ENCODE data around the gene ELF4. TPM values are rescaled to one million over a fixed set of nuclear protein-coding genes. Genes with fewer than 3 reads are reported as not detected.

The ELF4 gene
- total and polyA plus RNA-seq, 9 of the 15 experiments (the other 6 are each of a cell fraction or from before 2014, with no cell fraction given), result 5.9 to 55.8 (median 25.2) TPM

DNA sequence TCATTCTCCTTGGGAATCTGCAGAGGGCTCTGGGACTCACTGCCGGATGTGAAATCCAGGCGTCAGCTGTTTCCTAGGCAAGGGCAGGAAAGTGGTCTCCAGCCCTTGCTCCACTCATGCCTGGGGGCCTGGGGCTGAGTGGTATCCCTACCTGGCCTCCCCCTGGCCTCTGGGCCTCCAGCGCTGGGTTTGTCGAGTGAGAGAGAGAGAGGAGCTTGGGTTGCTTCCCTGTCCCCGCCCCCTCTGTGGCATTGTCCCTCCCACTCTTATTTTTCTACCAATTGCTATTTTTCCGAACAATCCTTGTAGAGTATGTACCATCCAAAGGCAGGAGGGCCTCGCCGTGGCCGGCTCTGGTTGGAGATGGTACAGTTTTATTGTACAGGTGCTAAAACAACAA, 53.1 kb downstream of the ELF4 start:
- Histone ChIP-seq H3K4me1 (replicated peaks in 1 of 2; ENCODE audit: control insufficient read depth in 2 of 2, insufficient read depth in 2 of 2, low read length in 2 of 2) (peaks cover 2 to 23% of the 10 kb centered on the region in 2 experiments; a peak in 4 of 5 replicates), H3K4me3 (no peak overlapping the region), H3K9ac (ENCODE audit: insufficient read depth in 1 of 2, low read depth in 2 of 2, low read length in 2 of 2) (no peak overlapping the region), H3K36me3 (ENCODE audit: control insufficient read depth, insufficient read depth, low read length) (peaks cover 35% of the 10 kb centered on the region; the same call in 2 of the 3 replicates), H4K20me1 (replicated peaks; ENCODE audit: control insufficient read depth, insufficient read depth, low read length) (no peaks in the 10 kb centered on the region), H3K79me2 (ENCODE audit: control insufficient read depth, insufficient read depth, low read length) (no peaks in the 10 kb centered on the region), H2AFZ (ENCODE audit: low read depth, low read length) (no peak overlapping the region), H3K27me3 (ENCODE audit: control insufficient read depth in 2 of 2, insufficient read depth in 2 of 2, low read length in 2 of 2) (no peaks in the 10 kb centered on the region), H3K4me2 (ENCODE audit: insufficient read depth, low read length) (no peak overlapping the region), H3K9me3 (replicated peaks; ENCODE audit: control insufficient read depth, insufficient read depth, low read depth, low read length) (no peaks in the 10 kb centered on the region), H3K9me1 (ENCODE audit: control insufficient read depth, insufficient read depth, low read length) (no peaks in the 10 kb centered on the region), H3K27ac (ENCODE audit: extremely low read depth, low read depth, low read length) (no peak overlapping the region)
- no TSS peak for BruUV-seq (replicated peaks)
- intact Hi-C loops (cut with micrococcal nuclease), result no loop called here
- DNase-seq (ENCODE audit: extremely low read depth in 1 of 4, low spot score in 3 of 4), result no peak
- no peak for FAIRE-seq
- ATAC-seq, result no peak
- in situ Hi-C loops (cut with MboI), result no loop called here
- 71% methylated on average over 7 of the region's 9 CpGs for WGBS (ENCODE audit: insufficient coverage, low coverage, missing lambda C conversion rate)
- ChIA-PET POLR2A (interaction anchor here (1.3 kb wide), 1 partner anchor 33 kb away, joined by 4 read pairs; no protein-coding TSS in a partner anchor), CTCF (ENCODE audit: low intra/inter-chr PET ratio) (no interaction called here)
- TF ChIP-seq NR1H2 (CRISPR knock-in tag; IDR thresholded peaks at IDR 0.05) (no peak), TRIM24 (IDR thresholded peaks at IDR 0.05) (no peak), ZNF551 (CRISPR knock-in tag; IDR thresholded peaks at IDR 0.05) (no peak), SIRT6 (IDR thresholded peaks at IDR 0.05; ENCODE audit: low read depth, low read length) (no peak)
- TF ChIP-seq, protein P1, sequence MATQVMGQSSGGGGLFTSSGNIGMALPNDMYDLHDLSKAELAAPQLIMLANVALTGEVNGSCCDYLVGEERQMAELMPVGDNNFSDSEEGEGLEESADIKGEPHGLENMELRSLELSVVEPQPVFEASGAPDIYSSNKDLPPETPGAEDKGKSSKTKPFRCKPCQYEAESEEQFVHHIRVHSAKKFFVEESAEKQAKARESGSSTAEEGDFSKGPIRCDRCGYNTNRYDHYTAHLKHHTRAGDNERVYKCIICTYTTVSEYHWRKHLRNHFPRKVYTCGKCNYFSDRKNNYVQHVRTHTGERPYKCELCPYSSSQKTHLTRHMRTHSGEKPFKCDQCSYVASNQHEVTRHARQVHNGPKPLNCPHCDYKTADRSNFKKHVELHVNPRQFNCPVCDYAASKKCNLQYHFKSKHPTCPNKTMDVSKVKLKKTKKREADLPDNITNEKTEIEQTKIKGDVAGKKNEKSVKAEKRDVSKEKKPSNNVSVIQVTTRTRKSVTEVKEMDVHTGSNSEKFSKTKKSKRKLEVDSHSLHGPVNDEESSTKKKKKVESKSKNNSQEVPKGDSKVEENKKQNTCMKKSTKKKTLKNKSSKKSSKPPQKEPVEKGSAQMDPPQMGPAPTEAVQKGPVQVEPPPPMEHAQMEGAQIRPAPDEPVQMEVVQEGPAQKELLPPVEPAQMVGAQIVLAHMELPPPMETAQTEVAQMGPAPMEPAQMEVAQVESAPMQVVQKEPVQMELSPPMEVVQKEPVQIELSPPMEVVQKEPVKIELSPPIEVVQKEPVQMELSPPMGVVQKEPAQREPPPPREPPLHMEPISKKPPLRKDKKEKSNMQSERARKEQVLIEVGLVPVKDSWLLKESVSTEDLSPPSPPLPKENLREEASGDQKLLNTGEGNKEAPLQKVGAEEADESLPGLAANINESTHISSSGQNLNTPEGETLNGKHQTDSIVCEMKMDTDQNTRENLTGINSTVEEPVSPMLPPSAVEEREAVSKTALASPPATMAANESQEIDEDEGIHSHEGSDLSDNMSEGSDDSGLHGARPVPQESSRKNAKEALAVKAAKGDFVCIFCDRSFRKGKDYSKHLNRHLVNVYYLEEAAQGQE (IDR thresholded peaks at IDR 0.05; ENCODE audit: borderline replicate concordance), result no peak
- TF ChIP-seq, protein P1 (CRISPR knock-in tag; IDR thresholded peaks at IDR 0.05; ENCODE audit: low read depth), result no peak
- TF ChIP-seq, protein P2, sequence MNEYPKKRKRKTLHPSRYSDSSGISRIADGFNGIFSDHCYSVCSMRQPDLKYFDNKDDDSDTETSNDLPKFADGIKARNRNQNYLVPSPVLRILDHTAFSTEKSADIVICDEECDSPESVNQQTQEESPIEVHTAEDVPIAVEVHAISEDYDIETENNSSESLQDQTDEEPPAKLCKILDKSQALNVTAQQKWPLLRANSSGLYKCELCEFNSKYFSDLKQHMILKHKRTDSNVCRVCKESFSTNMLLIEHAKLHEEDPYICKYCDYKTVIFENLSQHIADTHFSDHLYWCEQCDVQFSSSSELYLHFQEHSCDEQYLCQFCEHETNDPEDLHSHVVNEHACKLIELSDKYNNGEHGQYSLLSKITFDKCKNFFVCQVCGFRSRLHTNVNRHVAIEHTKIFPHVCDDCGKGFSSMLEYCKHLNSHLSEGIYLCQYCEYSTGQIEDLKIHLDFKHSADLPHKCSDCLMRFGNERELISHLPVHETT (CRISPR knock-in tag; conservative IDR thresholded peaks at IDR 0.05 in 1 of 2, IDR thresholded peaks at IDR 0.05 in 1 of 2), result no peak
- TF ChIP-seq, protein P3, sequence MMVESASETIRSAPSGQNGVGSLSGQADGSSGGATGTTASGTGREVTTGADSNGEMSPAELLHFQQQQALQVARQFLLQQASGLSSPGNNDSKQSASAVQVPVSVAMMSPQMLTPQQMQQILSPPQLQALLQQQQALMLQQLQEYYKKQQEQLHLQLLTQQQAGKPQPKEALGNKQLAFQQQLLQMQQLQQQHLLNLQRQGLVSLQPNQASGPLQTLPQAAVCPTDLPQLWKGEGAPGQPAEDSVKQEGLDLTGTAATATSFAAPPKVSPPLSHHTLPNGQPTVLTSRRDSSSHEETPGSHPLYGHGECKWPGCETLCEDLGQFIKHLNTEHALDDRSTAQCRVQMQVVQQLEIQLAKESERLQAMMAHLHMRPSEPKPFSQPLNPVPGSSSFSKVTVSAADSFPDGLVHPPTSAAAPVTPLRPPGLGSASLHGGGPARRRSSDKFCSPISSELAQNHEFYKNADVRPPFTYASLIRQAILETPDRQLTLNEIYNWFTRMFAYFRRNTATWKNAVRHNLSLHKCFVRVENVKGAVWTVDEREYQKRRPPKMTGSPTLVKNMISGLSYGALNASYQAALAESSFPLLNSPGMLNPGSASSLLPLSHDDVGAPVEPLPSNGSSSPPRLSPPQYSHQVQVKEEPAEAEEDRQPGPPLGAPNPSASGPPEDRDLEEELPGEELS (CRISPR knock-in tag; IDR thresholded peaks at IDR 0.05; ENCODE audit: borderline replicate concordance), result no peak
- TF ChIP-seq, protein P4, sequence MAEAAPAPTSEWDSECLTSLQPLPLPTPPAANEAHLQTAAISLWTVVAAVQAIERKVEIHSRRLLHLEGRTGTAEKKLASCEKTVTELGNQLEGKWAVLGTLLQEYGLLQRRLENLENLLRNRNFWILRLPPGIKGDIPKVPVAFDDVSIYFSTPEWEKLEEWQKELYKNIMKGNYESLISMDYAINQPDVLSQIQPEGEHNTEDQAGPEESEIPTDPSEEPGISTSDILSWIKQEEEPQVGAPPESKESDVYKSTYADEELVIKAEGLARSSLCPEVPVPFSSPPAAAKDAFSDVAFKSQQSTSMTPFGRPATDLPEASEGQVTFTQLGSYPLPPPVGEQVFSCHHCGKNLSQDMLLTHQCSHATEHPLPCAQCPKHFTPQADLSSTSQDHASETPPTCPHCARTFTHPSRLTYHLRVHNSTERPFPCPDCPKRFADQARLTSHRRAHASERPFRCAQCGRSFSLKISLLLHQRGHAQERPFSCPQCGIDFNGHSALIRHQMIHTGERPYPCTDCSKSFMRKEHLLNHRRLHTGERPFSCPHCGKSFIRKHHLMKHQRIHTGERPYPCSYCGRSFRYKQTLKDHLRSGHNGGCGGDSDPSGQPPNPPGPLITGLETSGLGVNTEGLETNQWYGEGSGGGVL (CRISPR knock-in tag; IDR thresholded peaks at IDR 0.05), result no peak

Measured in K562 (cell line).